Activated gamma-delta T cell treated with anti-CD3 and anti-CD28 coated beads, Interleukin-2, amount 50 U/mL, for 16 hours (primary cell): ENCODE measurements around the gene ITGA11.
A peak's percentile ranks its signal among the peaks of the same experiment; 100 is the strongest.

Source experiments
- DNase-seq: peaks from one replicate; pipeline ENCODE4 v3.0.0-alpha.2; 2020; ENCODE audit warnings: low read depth

The ITGA11 gene

GRCh38 chr15:68289621-68290352 is 142.2 kb downstream of the ITGA11 start:
- DNase-seq = no peak

DNA sequence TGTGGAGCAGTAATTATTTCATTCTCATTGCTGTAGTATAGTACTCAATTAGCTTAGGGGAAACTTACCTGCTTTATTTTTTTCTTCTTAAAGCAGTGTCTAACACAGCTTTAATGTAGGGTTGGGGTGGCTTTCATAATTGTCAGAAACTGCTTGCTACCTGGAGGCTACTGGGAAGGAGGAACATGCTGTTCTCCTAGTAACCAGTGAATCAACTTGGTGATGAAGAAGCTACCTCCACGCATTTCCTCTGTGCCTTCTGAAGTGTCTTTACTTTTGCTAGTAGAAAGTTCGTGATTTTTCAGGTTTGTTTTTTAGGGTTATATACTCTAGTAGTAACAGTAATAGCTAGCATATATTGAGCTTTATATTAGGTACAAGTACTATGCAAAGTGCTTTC is 142.9 kb downstream of the ITGA11 start:
- no peak for DNase-seq

DNA sequence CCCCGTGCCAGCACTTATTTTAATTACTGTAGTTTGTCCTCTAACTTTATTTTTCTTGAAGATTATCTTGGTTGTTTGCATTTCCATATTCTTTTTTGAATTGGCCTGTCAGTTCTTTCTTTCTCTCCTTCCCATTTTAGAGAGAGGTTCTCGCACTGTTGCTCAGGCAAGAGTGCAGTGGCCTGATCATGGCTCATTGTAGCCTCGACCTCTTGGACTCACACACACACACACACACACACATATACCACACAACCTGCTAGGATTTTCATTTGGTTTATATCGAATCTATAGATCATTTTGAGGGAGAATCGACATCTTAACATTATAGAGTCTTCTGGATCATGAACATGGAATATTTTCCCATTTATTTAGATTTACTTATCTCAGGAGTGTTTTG is 145.7 kb downstream of the ITGA11 start:
- DNase-seq = no peak

- DNase-seq = no peak
Measured at GRCh38 chr15:68285259-68285980, 146.5 kb downstream of the ITGA11 start.

- DNase-seq = no peak
Measured at GRCh38 chr15:68284616-68285258, 147.2 kb downstream of the ITGA11 start.

DNA sequence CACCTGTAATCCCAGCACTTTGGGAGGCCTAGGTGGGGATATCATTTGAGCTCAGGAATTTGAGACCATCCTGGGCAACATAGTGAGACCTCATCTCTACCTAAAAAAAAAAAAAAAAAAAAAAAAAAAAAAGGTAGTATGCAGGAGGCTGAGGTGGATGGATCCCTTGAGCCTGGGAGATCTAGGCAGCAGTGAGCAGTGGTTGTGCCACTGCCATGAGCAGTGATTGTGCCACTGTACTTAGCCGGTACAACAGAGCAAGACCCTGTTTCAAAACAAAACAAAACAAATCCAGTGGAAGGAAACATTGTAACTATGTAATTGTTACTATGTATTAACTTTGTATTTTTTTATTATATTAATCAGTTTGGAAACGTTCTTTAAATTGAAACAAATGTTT is 148.6 kb downstream of the ITGA11 start:
- no peak for DNase-seq

DNA sequence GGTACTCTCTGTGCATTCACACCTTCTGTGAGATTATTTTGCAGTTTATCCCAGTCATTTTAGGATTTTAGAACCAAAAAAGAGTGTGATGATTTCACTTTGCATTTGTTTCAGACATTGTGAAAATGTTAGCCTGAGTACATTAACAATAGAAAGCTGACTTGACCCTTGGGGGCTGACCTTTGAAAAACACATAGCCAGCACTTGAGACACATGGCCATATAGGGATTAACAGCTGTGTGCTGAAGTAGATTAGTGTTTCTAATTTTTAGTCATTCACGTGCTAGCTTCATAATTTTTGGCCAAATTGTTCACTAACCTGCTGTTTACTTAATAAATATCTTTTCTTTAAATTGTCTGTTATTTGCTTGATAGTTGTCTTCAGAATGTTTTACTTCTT is 151.0 kb downstream of the ITGA11 start:
- no peak for DNase-seq

- DNase-seq = no peak
Measured at GRCh38 chr15:68279779-68280753, 151.9 kb downstream of the ITGA11 start.

DNA sequence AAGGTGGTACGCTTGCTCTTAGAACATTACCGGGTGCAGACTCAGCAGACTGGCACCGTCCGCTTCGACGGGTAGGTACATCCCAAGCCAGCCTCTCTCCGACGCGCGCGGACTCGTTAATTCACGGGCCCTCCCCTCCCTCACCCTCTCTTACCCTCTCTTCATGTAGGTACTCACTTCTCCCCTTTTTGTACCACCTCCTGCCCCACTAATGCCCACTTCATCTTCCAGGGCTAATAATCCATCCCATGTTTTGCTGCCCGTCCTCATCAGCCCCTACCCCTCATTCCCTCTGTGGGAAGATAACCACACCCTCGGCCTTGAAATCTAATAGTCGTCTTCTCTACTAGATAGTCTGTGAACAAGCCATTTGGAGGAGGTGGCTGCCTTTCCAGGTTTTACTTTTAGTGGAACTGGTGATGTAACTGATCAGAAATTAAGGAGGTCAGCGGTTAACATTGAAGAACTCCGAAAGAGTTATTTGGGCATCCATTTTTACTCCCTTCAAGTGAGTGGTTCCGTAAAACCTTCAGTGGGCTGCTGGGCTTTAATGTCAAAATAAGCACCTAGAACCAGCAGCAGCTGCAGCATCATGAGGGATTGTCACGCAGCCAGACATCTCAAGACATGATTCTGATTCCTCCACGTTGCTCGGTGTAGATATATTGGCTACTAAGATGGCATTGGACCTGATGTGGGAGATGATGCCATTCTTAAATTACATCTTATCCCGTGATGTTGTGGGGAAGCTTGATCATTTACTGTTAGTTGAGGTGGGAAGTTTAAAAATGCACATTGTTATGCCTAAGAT is 153.2 kb downstream of the ITGA11 start:
- DNase-seq = no peak

DNA sequence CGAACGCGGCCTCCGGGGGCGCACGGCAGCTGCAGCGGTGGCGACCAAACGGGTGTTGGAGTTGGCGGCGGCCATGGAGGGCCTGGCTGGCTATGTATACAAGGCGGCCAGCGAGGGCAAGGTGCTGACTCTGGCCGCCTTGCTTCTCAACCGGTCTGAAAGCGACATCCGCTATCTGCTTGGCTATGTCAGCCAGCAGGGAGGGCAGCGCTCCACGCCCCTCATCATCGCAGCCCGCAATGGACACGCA is 153.7 kb downstream of the ITGA11 start:
- DNase-seq = peak; percentile 62

DNA sequence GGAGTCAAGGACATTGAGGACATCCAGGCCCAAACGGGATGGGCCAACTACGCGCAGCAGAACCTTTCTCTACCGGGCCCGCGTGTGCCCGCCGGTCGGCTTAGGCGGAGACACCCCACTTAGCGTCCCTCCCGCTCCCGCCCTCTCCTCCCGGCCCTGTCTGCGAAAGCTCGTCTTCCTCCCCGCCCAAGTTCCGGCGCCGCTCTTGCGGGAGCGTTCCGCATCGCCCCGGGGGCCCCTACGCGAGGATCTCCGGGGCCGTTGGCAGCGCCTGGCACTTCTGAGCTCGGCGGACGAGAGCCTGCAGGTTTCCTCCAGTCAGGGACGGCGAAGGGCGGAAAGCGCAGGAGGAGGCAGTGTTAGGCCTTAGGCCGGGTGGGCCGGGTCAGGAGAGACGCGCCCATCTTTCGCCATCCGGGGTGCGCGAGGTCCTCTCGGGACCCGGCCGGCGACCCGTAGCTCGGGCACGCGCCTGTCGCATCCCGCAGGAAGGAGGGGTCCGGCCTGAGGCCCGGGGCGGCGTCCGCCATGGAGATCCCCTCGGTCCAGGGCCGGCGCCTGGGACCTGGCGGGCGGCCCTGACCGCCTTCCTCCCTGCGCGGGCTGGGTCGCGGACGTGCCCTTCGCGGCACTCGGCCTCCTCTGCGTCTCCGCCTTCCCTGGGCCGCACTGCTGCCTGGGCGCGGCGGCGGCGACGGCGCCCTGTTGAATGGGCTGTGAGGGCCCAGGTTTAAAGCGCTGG is 154.2 kb downstream of the ITGA11 start, which contains the start of gene FEM1B:
Gene FEM1B, plus strand, starts transcription at position 143 of the 742 bp plus-strand sequence. CDS start 673 bp downstream, outside the sequence.
- DNase-seq = peak; percentile 77

DNA sequence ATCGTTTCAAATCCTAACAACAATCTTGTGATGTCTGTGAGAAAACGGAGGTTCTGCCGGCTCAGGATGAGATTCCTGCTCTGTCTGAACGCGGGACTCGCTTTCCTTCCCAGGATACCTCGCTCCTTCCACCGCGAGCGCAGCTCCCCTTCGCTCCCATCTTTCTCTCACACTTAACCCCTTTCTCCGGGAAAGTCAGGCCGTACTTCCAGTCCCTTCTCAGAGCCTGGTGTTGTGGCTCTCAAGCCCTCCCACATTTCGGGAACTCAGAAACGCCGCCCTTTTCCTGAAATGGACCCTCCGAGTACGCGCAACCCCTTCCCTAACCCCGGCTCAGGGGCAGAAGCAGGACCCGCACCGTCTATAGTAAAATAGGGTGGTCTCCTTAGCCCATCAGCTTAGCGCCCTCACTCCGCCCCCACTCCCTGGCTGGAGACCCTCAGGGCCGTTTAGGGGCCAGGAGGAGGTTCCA is 154.8 kb downstream of the ITGA11 start:
- no peak for DNase-seq

DNA sequence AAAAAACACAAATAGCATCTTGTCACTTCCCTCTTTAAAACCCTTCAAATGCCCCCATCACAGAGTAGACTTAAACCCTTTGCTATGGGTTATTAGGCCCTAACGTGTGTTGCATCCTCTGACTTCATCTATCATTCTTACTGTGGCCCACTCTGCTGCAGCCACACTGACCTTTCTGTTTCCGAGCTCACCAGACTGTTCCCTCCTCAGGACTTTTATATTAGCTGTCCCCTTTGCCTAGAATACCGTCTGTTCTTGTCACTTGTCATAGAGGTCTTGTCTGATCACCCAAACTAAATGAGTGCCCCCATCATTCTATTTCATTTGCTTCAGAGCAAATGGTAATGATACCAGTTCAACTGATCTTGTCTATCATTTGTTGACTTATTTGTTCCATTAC is 155.3 kb downstream of the ITGA11 start:
- no peak for DNase-seq

DNA sequence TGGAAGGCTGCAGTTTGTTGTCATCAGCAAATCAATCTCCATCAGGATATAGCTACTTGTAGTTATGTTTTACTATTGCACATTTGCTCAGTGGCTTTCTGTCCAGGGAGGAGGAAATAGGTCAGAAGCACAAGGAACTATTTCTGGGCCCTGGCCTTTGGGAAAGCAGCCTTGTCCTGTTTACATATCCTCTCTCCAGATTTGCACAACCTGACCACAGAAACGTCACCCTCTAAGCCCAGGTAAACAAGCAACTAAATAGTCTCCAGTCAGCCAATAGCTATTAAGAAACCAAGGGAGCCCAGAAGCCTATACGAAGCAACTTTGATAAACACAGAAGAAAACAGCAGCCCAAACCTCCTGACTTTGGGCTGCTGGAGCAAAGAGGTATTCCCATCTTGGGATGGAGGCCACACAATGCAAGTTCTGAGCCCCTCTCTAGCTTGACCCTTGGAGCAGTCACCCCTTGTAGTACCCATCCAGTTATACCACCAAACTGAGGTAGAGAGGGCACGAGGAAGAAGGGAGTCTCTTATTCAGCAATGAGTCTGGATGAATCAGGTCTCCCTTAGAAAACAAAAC is 156.7 kb downstream of the ITGA11 start:
- DNase-seq = no peak

- no peak for DNase-seq
Measured at GRCh38 chr15:68274201-68274848, 157.6 kb downstream of the ITGA11 start.

GRCh38 chr15:68272721-68273271 is 159.2 kb downstream of the ITGA11 start:
- no peak for DNase-seq

DNA sequence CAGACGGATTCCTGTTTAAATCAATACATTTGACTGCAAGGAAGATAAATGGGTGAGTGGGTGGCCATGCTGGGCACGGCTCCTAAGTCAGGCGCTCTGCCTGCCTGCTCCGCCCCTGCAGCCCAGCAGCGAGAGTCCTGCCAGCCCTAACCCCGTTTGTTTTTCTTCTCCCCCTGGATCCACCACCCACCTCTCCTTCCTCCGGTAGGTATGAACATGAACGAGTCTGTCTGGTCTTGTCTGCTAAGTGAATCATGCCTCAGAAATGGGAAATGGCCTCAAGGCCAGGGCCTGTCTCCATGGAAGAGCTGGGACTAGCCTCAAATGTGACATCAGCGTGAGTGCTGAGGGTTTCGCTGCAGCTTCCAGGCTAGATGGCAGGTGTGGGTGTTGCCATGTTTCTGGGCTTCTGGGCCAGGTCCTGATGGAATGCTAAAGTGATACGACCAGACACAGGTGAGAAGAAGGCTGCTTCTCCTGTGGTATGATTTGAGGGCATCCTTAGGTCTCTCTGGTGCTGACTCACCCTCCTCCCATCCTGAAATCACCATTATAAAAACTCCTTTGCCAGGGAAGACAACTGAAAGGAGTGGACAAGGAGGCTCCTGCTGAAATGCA is 160.0 kb downstream of the ITGA11 start:
- no peak for DNase-seq

GRCh38 chr15:68268405-68268804 is 163.6 kb downstream of the ITGA11 start:
- DNase-seq = no peak

GRCh38 chr15:68265674-68266073 is 166.3 kb downstream of the ITGA11 start:
- no peak for DNase-seq
